Measurements from ENCODE around the gene RLN3.

- no peak for TF ChIP-seq POLR2AphosphoS5 (IDR thresholded peaks at IDR 0.05; ENCODE audit: low read depth, low read length)
- TF ChIP-seq POLR2A (IDR thresholded peaks at IDR 0.05; ENCODE audit: low read depth, low read length) = no peak
- TF ChIP-seq TAF1 (IDR thresholded peaks at IDR 0.05; ENCODE audit: low read depth, low read length) = peak; percentile 37; the same call in 1 of the 2 replicates
- no peak for TF ChIP-seq PAX5 (IDR thresholded peaks at IDR 0.05; ENCODE audit: insufficient read depth, low read length, severe bottlenecking)
- no peak for TF ChIP-seq SPI1 (IDR thresholded peaks at IDR 0.05; ENCODE audit: low read depth, low read length)
Observed at GRCh38 chr19:14006766-14007562, 21.0 kb upstream of the RLN3 start.

Data from GM12891 (cell line).